Chondrocyte (in vitro differentiated cells): ENCODE results near the gene ZNF236. TPM values are rescaled to one million over a fixed set of nuclear protein-coding genes. Genes with fewer than 3 reads are reported as not detected.
A peak's percentile ranks its signal among the peaks of the same experiment; 100 is the strongest.

Source experiments
- DNase-seq: peaks from one replicate; pipeline ENCODE4 v3.0.0; 2021; ENCODE audit warnings: mixed read lengths, low spot score
- H3K27ac Mint-ChIP-seq: one replicate; pipeline ENCODE4 v1.8.0; 2021; ENCODE audit warnings: mild to moderate bottlenecking, moderate library complexity, mixed read lengths; ENCODE audit not compliant: unreplicated experiment
- H3K27me3 Mint-ChIP-seq: 2 replicates; pipeline ENCODE4 v1.8.0; 2021; ENCODE audit warnings: low read depth, mixed read lengths
- H3K36me3 Mint-ChIP-seq: 2 replicates; pipeline ENCODE4 v1.8.0; 2021; ENCODE audit warnings: low read depth, mixed read lengths
- H3K4me1 Mint-ChIP-seq: 2 replicates; pipeline ENCODE4 v1.8.0; 2021; ENCODE audit warnings: low read depth, mild to moderate bottlenecking, mixed read lengths
- H3K4me3 Mint-ChIP-seq: one replicate; pipeline ENCODE4 v1.8.0; 2021; ENCODE audit warnings: mild to moderate bottlenecking, moderate library complexity, mixed read lengths; ENCODE audit not compliant: unreplicated experiment
- H3K9me3 Mint-ChIP-seq: 2 replicates; pipeline ENCODE4 v1.8.0; 2021; ENCODE audit warnings: low read depth, mixed read lengths
- total RNA-seq: library from RNA; stranded (reverse); gene quantifications from 3 replicates; pipeline ENCODE4 v1.2.1, GENCODE V29; 2021
- TF ChIP-seq, protein P1 (sequence below): fragments of 200-600 bp; sonication (generic); IDR thresholded peaks from 2 replicates; pipeline ENCODE4 v1.5.0; 2021; ENCODE audit warnings: antibody characterized with exemption, mild to moderate bottlenecking, moderate library complexity

ZNF236 gene
- total RNA-seq, 1 donor from 2014 or later = 14.3 TPM

DNA sequence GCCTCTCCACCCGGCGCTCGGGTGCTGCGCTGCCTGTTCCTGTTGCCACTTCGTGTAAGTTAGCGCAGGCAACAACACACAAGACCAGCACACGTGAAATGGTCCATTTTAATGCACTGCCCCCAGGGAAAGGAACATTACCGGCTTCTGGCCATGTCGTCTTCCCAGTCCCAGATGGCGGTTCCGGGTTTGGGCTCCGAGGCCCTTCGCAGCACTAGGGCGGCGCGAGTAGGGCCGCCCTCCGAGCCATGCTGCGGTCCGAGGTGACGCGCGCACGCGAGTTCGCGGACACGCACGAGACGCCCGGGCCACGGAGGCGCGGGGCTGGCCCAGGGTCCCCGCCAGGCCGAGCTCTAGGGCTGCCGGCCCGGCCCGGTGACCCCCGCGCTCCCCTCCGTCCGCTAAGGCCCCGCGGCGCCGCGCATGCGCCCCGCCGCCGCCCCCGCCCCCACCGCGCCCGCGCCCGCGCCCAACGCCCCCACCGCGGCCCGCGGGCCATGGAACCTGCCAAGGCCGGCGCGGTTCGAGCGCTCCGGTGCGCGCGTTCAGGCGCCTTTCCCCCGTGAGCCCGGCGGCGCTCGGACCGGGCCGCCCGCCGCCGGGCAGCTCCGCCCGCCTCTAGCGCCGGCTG is 367 bp upstream of the ZNF236 start:
- TF ChIP-seq, protein P1, sequence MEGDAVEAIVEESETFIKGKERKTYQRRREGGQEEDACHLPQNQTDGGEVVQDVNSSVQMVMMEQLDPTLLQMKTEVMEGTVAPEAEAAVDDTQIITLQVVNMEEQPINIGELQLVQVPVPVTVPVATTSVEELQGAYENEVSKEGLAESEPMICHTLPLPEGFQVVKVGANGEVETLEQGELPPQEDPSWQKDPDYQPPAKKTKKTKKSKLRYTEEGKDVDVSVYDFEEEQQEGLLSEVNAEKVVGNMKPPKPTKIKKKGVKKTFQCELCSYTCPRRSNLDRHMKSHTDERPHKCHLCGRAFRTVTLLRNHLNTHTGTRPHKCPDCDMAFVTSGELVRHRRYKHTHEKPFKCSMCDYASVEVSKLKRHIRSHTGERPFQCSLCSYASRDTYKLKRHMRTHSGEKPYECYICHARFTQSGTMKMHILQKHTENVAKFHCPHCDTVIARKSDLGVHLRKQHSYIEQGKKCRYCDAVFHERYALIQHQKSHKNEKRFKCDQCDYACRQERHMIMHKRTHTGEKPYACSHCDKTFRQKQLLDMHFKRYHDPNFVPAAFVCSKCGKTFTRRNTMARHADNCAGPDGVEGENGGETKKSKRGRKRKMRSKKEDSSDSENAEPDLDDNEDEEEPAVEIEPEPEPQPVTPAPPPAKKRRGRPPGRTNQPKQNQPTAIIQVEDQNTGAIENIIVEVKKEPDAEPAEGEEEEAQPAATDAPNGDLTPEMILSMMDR = peak; percentile 15
- peak overlapping the region; percentile 89 for H3K27ac Mint-ChIP-seq
- no peaks in the 10 kb centered on the region for H3K9me3 Mint-ChIP-seq
- peak overlapping the region; percentile 87 for H3K4me3 Mint-ChIP-seq
- DNase-seq = no peak
- peaks cover 2% of the 10 kb centered on the region for H3K36me3 Mint-ChIP-seq
- peaks cover 39% of the 10 kb centered on the region for H3K4me1 Mint-ChIP-seq
- no peaks in the 10 kb centered on the region for H3K27me3 Mint-ChIP-seq

DNA sequence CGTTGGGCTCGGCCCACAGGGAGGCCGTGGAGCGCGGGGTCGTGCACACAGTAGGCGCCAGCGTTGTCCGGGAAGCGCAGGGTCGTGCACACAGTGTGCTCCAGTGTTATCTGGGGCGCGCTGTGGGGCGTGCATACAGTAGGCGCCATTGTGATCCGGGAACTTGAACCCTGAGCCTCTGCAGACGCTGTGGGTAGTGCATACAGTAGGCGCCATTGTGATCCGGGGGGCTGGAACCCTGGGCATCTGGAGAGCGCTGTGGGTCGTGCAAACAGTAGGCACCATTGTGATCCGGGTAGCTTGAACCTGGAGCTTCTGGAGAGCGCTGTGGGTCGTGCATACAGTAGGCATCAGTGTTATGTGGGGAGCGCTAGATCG is 793 bp downstream of the ZNF236 start:
- Mint-ChIP-seq H3K9me3 (no peaks in the 10 kb centered on the region), H3K4me3 (peak overlapping the region; percentile 70), H3K4me1 (peaks cover 49% of the 10 kb centered on the region), H3K27ac (peak overlapping the region; percentile 49), H3K27me3 (no peaks in the 10 kb centered on the region), H3K36me3 (peaks cover 2% of the 10 kb centered on the region)
- TF ChIP-seq, protein P1 = no peak
- DNase-seq = no peak

DNA sequence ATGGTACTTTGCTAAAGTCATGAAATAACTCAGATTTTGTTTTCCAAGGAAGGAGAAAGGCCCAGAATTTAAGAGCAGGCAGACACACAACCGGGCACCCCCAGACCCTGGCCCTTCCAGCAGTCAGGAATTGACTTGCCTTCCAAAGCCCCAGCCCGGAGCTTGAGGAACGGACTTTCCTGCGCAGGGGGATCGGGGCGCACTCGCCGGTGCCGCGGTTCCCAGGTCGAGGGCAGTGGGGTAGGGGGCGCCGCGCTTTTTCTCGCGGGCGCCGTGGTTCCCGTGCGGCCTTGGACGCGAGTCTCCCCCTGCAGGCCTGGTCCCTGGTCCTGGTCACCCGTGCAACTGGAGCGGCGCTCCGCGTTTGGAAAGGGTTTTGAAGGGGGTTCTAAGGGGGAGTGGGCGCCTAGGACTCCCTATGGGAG is 1.2 kb downstream of the ZNF236 start:
- TF ChIP-seq, protein P1 = peak; percentile 64
- H3K4me1 Mint-ChIP-seq = peaks cover 50% of the 10 kb centered on the region
- DNase-seq = no peak
- peaks cover 2% of the 10 kb centered on the region for H3K36me3 Mint-ChIP-seq
- H3K4me3 Mint-ChIP-seq = peak overlapping the region; percentile 70
- H3K9me3 Mint-ChIP-seq = no peaks in the 10 kb centered on the region
- peak overlapping the region; percentile 49 for H3K27ac Mint-ChIP-seq
- H3K27me3 Mint-ChIP-seq = no peaks in the 10 kb centered on the region

DNA sequence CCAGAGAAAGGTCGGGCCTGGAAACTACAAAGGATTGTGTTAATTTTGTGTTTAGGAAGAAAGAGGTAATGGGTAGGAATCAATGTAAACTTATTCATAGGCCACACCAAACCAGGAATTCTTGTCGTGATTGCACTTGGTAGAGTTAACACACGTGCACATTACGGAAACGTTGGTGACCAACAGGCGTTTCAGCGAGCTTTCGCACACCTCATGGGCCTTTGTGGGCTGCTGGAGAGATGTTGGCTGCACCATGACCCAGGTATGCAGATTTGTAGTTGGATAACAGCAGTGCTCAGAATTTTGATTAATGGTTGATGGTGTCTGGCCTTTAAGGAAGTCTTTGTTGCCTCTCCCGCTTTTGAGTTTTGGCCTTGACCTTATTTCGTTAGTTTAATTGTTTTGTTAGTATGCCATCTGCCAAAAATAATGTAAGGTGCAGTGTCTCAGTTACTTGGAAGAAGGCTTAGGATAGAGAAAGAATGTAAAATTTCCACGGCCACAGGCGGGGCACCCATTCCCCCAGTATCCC is 1.9 kb downstream of the ZNF236 start:
- Mint-ChIP-seq H3K4me1 (peaks cover 55% of the 10 kb centered on the region), H3K27me3 (no peaks in the 10 kb centered on the region), H3K4me3 (peak overlapping the region; percentile 70), H3K9me3 (no peaks in the 10 kb centered on the region), H3K27ac (peak overlapping the region; percentile 62), H3K36me3 (peaks cover 2% of the 10 kb centered on the region)
- TF ChIP-seq, protein P1 = no peak
- DNase-seq = no peak

DNA sequence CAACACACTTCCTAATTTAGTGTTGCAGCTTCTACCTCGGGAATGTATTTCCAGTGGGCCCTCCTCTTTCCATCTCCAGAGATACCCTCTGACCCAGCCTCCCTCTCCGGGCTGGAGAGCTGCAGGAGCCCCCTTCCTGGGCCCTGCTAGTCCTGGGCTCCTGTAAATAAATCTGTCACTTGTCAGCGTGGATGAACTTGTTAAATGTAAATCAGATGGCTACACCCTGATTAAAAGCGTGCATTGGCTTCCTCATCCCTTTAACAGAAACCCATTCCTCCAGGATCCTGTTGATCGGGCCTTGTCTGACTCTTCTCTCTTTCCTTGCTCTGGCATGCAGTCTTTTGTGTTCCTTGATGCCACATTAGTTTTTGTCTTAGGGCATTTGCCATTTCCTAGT is 2.4 kb downstream of the ZNF236 start:
- TF ChIP-seq, protein P1 = no peak
- H3K36me3 Mint-ChIP-seq = peaks cover 2% of the 10 kb centered on the region
- no peaks in the 10 kb centered on the region for H3K27me3 Mint-ChIP-seq
- H3K9me3 Mint-ChIP-seq = no peaks in the 10 kb centered on the region
- H3K27ac Mint-ChIP-seq = peak overlapping the region; percentile 62
- DNase-seq = no peak
- H3K4me1 Mint-ChIP-seq = peaks cover 57% of the 10 kb centered on the region
- no peak overlapping the region for H3K4me3 Mint-ChIP-seq
